ENCODE data around the gene PHYHD1.

PHYHD1 gene

GRCh38 chr9:128920381-128921058 is at the start of gene PHYHD1:
Gene PHYHD1 (plus strand): TSS chr9:128920982. CDS start chr9:128922324, 1,342 bp downstream.
- no peak for DNase-seq

- DNase-seq, result no peak
These were observed 42.9 kb upstream of the PHYHD1 start for GRCh38 chr9:128877852-128878251.

DNA sequence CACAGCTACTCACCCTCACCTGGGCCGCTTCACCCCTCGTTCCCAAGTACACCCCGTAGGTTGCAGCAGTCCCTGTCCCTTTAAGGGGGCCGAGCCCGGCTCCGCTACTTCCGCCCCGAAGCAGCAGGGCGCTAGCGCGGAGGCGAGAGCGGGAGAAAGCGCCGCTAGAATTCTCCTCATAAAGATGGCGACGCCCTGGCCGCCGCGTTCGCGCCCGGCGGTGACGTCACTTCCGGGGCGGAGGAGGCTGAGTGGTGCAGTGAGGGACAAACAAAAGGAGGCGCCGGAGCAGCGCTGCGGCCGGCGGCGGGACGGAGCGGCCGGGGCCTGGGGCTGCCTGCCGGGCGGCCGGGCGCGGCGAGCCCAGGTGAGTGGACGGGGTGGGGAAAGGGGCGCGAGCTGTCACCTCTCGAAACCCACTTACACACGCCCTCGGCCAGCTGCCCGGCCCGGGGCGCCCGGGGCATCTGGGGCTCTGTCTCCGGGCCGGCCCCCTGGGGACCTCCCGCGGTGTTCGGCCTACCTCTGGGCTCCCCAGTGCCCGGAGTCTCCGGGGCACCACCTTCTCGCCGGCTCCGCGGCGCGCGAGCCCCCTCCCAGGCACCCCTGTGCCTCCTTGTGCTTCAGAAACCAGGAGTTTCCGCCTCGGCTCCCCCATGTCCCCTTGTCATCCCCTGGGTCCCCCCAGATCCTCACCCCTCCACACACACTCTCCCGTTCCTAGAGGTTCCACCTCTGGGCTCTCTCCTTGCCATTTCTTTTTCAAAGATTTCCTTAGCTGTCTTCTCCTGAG is 38.7 kb upstream of the PHYHD1 start, which contains the start of the genes KYAT1 and LRRC8A:
Gene KYAT1 (minus strand): TSS at position 67 of the 793 bp plus-strand sequence. CDS start 36,545 bp downstream, outside the sequence.
Gene LRRC8A (plus strand): TSS at position 250 of the 793 bp plus-strand sequence. CDS start 25,032 bp downstream, outside the sequence.
- peak; percentile 97 to 98 for DNase-seq

- DNase-seq, result no peak
These were observed 37.8 kb upstream of the PHYHD1 start for GRCh38 chr9:128882677-128883603.

- no peak for DNase-seq
These were observed 36.6 kb upstream of the PHYHD1 start for GRCh38 chr9:128884164-128884563.

GRCh38 chr9:128885376-128885775 is 35.4 kb upstream of the PHYHD1 start:
- no peak for DNase-seq

- no peak for DNase-seq
These were observed 35.0 kb upstream of the PHYHD1 start for GRCh38 chr9:128885798-128886197.

DNA sequence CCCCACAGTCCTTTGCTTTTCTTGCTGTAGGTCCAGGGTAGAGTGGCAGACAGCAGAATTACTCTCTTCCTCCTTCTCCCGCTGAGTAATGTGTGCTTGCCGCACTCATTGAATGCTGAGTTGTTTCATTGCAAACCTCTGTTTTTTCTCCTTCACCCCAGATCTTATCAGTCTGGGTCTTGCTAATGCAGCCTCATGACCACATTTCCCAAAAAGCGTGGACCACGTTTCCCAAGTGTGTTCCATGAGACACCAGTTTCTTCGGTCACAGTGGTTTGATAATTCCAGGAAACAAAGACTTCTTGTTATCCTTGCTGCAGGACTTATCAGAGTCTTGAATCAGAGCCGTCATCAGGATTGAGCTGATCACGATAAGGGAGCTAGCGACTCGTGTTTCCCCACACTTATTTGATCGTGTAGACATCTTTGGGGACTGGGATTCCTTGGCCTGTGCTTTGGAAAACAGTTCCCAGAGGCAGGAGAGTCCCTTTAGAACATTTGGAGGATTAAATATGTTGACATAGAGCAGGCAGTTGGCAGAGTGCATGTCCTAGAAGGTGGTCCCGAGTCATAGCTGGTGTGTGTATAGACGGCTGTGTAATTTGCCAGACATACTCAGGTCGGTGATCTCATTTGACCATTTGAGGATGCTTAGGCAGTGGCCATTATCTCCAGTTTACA is 34.4 kb upstream of the PHYHD1 start:
- no peak for DNase-seq

DNA sequence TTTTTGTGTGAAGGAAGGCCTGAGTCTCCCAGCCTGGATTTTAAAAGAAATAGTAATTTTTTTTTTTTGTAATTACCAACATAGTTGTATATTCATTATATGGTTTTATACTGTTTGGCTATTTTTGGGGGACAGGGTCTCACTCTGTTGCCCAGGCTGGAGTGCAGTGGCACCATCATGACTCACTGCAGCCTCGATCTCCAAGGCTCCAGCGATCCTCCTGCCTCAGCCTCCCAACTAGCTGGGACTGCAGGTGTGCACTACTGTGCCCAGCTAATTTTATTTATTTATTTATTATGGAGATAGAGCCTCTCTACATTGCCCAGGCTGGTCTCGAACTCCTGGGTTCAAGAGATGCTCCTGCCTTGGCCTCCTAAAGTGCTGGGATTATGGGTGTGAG is 33.7 kb upstream of the PHYHD1 start:
- no peak for DNase-seq

GRCh38 chr9:128887914-128888350 is 32.9 kb upstream of the PHYHD1 start:
- DNase-seq, result no peak

DNA sequence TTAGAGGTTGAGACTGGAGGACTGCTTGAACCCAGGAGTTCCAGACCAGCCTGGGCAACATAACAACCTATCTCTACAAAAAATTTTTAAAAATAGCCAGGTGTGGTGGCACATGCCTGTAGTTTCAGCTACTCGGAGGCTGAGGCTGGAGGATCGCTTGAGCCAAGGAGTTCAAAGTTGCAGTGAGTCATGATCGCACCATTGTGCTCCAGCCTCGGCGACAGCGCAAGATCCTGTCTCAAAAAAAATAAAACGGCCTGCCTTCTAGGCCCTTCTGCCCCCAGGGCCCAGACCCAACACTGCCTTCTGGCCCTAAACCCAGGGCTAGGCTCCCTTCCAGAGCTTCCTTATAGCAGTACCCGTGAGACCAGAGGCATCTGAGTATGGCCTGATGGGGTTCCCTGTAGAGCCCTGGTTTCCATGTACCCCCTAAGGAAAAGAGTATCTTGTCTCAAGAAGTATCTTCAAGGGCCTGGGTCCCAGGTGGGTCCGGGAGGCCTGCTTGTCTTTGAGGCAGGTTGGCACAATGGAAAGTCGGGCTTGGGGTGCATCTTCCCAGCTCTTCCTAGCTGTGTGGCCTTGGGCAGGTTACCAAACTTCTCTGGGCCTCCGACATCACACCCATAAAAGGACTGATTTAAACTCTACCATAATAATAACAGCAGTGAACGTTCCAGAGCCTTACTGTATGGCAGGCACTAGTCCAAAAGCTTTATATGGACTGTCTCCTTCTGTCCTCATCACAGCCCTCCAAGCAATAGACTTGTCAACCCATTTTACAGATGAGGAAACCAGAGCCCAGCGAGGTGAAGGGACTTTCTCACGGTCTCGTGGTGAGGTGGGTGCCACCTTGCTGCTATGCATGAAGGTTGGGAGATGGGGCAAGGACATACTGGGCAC is 29.2 kb upstream of the PHYHD1 start:
- no peak for DNase-seq

DNA sequence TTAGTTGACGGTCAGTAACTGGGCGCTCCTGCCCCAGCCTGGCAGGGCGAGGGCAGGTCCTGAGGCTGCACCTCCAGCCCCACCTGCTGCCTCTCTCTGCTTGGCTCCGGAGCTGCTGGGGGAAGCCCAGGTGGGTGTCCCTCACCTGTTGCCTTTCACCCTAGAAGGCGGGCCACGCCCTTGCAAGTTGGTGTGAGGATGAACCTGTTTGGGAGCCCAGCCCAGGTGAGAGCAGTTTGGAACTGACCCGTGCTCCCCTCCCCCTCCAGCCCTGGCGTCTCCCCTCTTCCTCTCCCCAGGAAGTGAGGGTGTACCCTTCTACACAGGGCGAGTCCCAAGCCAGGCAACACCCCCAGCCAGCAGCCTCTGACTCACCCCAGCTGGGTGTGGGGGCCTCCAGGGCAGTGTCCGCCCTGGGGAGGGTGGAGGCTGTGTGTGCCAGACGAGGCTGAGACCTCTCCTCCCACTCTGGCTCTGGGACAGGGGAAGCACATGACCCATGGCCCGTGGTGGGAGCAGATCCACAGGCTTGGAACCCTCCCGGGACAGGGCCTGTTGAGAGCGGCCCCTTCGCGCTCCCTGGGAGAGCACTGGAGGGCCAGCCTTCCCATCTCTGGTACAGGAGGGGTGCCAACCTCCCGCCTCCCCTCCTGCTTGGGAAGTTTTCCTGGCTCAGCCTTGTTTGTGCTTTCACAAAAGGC is 28.4 kb upstream of the PHYHD1 start:
- DNase-seq, result peak in 1 of 2 experiments; percentile 26

DNA sequence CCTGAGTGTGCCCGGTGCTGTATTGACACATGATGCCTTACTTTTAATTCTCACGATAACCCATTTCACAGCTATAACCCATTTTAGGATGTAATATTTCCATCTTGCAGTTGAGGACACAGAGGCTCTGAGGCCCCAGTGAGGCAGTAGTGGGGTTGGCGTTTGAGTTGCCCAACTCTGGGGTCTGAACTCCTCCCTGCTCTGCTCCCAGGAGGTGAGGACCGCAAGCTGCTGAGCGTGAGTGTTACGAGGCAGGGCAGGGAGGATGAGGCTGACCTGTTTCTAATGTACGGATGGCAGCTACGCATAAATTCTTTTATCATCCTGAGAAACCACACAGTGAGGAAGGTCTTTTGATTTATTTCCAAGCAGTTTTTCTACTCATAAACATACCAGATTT is 27.4 kb upstream of the PHYHD1 start:
- no peak for DNase-seq

GRCh38 chr9:128894764-128895163 is 26.0 kb upstream of the PHYHD1 start:
- no peak for DNase-seq

DNA sequence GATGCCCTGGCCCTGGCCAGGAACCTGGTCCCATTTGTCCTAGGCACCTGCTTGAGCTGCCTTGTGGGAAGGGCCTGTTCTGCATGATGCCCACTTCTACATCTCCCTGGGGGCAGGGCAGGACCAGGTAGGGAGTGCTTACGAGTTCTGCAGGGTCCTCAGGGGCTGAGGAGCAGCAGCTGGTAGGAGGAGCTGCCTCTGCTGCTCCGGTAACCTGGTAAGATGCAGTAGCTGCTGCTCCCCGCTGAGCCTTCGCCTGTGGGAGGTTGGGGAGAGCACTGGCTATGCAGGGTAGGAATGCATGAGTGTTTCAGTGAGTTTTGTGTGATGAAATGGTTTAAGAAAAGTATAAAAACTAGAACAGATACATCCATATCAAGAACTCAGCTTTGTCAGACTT is 25.2 kb upstream of the PHYHD1 start:
- no peak for DNase-seq

DNA sequence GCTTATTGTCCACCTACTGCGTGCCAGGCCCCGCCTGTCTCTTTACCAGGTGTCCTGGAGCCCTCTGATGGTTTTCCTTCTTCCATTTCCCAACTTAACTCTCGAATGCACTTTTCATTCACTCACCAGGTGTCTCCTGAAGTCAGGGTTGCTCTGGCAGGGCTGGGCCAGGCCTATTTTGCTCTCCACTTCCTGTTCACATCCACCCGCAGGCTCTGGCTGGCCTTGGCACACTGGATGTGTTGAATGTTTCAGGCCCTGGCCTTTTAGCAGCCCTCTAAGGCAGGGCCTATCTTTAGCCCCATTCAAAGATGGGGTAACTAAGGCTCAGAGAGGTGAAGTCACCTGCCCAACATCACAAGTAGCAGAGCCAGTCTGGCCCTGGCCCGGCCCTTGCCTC is 22.4 kb upstream of the PHYHD1 start:
- no peak for DNase-seq

DNA sequence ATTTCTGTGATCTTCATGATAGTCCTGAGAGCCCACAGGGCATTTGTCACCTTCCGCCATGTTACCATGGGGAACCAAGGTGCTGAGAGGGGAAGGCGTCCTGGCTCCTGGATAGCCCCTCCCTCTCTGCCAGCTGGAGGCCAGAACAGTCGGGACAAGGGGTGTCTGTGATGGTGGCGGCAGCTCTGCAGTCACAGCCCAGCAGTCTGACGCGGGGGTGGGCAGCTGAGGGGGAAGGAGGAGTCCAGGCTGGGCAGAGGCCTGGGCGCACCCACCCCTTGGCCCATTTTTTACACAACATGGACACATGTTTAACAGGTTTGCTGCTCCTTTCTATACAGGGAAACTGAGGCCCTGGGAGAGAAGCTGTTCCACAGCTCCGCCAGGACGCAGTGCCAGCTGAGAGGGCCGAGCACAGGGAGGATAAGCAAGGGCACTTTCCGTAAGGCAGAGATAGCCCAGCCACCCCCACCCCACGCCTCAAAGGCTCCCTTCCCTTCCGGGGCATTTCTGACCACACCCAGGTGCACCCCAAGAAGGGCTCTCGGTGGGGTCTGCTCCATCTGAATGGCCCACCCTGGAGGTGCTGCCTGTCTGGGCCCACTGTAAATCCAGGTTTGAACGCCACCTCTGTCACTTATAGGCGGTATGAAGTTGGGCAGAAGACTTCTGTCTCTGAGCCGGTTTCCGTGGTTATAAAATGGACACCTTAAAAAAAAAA is 21.8 kb upstream of the PHYHD1 start:
- no peak for DNase-seq

GRCh38 chr9:128899566-128900322 is 21.0 kb upstream of the PHYHD1 start:
- DNase-seq, result no peak

GRCh38 chr9:128901379-128901778 is 19.4 kb upstream of the PHYHD1 start:
- DNase-seq, result no peak
